Urinary bladder (tissue), 4 donors: Measurements from ENCODE around the gene NCCRP1. TPM values are rescaled to one million over a fixed set of nuclear protein-coding genes. Genes with fewer than 3 reads are reported as not detected.

Source experiments
- DNase-seq: peaks from one replicate; pipeline ENCODE4 v3.0.0-alpha.2; 2015; ENCODE audit errors: extremely low spot score
- H3K27ac ChIP-seq: one replicate; pipeline ENCODE4 v1.5.1; 2013; ENCODE audit warnings: low read depth, mild to moderate bottlenecking, moderate library complexity
- H3K36me3 ChIP-seq: one replicate; pipeline ENCODE4 v1.6.1; 2013; ENCODE audit warnings: mild to moderate bottlenecking, moderate library complexity; ENCODE audit not compliant: insufficient read depth
- H3K4me1 ChIP-seq: one replicate; pipeline ENCODE4 v1.6.1; 2013; ENCODE audit warnings: mild to moderate bottlenecking, moderate library complexity; ENCODE audit not compliant: insufficient read depth
- H3K4me3 ChIP-seq: one replicate; pipeline ENCODE4 v1.5.1; 2013; ENCODE audit warnings: low read depth, low read length
- WGBS: extraction: QIAGEN DNeasy Blood & Tissue Kit; methylation state at CpG from one replicate; pipeline ENCODE4 v1.1.7; 2013; 5-methylcytosine and 5-hydroxymethylcytosine counted together
- polyA plus RNA-seq: library from polyadenylated mRNA; stranded (reverse); fragments of 200-250 nt; gene quantifications from one replicate; pipeline ENCODE4 v1.2.3, GENCODE V29; 2013
- total RNA-seq: library from RNA; depleted of rRNA; stranded (reverse); fragments of >200 nt; gene quantifications from one replicate; pipeline ENCODE4 v1.2.3, GENCODE V29; 2014
- donor health status: healthy with polysubstance abuse.
- donor health status: healthy.

Gene NCCRP1
- total RNA-seq (1.1 TPM), polyA plus RNA-seq (0.38 TPM)

- H3K4me3 ChIP-seq: no peak within 1 kb of the TSS
- H3K4me1 ChIP-seq: no peaks in the 10 kb centered on the region
- no peaks in the 10 kb centered on the region for H3K36me3 ChIP-seq
- no peak within 1 kb of the TSS for H3K27ac ChIP-seq
- DNase-seq: no peak
- 3% methylated on average over 51 of the region's 51 CpGs for WGBS
Measured at GRCh38 chr19:39196860-39197562, at the start of gene NCCRP1. Gene NCCRP1, plus strand, starts transcription at chr19:39196964. Its CDS starts 19 bp downstream, at chr19:39196983.

- H3K4me1 ChIP-seq: peaks cover 3% of the 10 kb centered on the region
- no peak for DNase-seq
- no peak overlapping the region for H3K27ac ChIP-seq
- H3K36me3 ChIP-seq: no peaks in the 10 kb centered on the region
- 95% methylated on average over 3 of the region's 3 CpGs for WGBS
- no peak overlapping the region for H3K4me3 ChIP-seq
Measured at GRCh38 chr19:39147480-39147879, 49.3 kb upstream of the NCCRP1 start.

GRCh38 chr19:39148939-39149529, 47.7 kb upstream of the NCCRP1 start:
- Histone ChIP-seq H3K36me3 (no peaks in the 10 kb centered on the region), H3K4me1 (peaks cover 3% of the 10 kb centered on the region), H3K27ac (no peak overlapping the region), H3K4me3 (no peak overlapping the region)
- WGBS: 97% methylated on average over 10 of the region's 10 CpGs
- no peak for DNase-seq

- DNase-seq: no peak
- H3K4me3 ChIP-seq: no peak overlapping the region
- H3K4me1 ChIP-seq: peaks cover 2% of the 10 kb centered on the region
- H3K27ac ChIP-seq: no peak overlapping the region
- H3K36me3 ChIP-seq: no peaks in the 10 kb centered on the region
- 94% methylated on average over 8 of the region's 8 CpGs for WGBS
Measured at GRCh38 chr19:39150235-39150634, 46.5 kb upstream of the NCCRP1 start.

GRCh38 chr19:39150807-39151600, 45.8 kb upstream of the NCCRP1 start:
- no peak overlapping the region for H3K4me3 ChIP-seq
- H3K4me1 ChIP-seq: peaks cover 2% of the 10 kb centered on the region
- no peak for DNase-seq
- no peak overlapping the region for H3K27ac ChIP-seq
- WGBS: 88% methylated on average over 26 of the region's 26 CpGs
- H3K36me3 ChIP-seq: no peaks in the 10 kb centered on the region

- WGBS: 94% methylated on average over 10 of the region's 10 CpGs
- Histone ChIP-seq H3K4me3 (no peak overlapping the region), H3K27ac (no peak overlapping the region), H3K36me3 (no peaks in the 10 kb centered on the region), H3K4me1 (peaks cover 5% of the 10 kb centered on the region)
- DNase-seq: no peak
Measured at GRCh38 chr19:39152066-39152465, 44.7 kb upstream of the NCCRP1 start.

- Histone ChIP-seq H3K4me1 (peaks cover 5% of the 10 kb centered on the region), H3K36me3 (no peaks in the 10 kb centered on the region), H3K4me3 (no peak overlapping the region), H3K27ac (no peak overlapping the region)
- WGBS: 86% methylated on average over 13 of the region's 13 CpGs
- no peak for DNase-seq
Measured at GRCh38 chr19:39154100-39154628, 42.6 kb upstream of the NCCRP1 start.

- DNase-seq: peak; percentile 69
- no peaks in the 10 kb centered on the region for H3K36me3 ChIP-seq
- no peak overlapping the region for H3K27ac ChIP-seq
- no peak overlapping the region for H3K4me3 ChIP-seq
- WGBS: 66% methylated on average over 11 of the region's 11 CpGs
- H3K4me1 ChIP-seq: peaks cover 5% of the 10 kb centered on the region
Measured at GRCh38 chr19:39154629-39155100, 42.1 kb upstream of the NCCRP1 start.

- no peak overlapping the region for H3K27ac ChIP-seq
- H3K4me1 ChIP-seq: peaks cover 5% of the 10 kb centered on the region
- H3K4me3 ChIP-seq: no peak overlapping the region
- WGBS: 83% methylated on average over 11 of the region's 11 CpGs
- no peak for DNase-seq
- H3K36me3 ChIP-seq: no peaks in the 10 kb centered on the region
Measured at GRCh38 chr19:39155114-39155700, 41.6 kb upstream of the NCCRP1 start.

- DNase-seq: no peak
- H3K4me1 ChIP-seq: peaks cover 5% of the 10 kb centered on the region
- no peak overlapping the region for H3K27ac ChIP-seq
- WGBS: 79% methylated on average over 15 of the region's 15 CpGs
- H3K4me3 ChIP-seq: no peak overlapping the region
- H3K36me3 ChIP-seq: no peaks in the 10 kb centered on the region
Measured at GRCh38 chr19:39155741-39156140, 41.0 kb upstream of the NCCRP1 start.

GRCh38 chr19:39156326-39157230, 40.2 kb upstream of the NCCRP1 start:
- Histone ChIP-seq H3K4me1 (peaks cover 5% of the 10 kb centered on the region), H3K4me3 (no peak overlapping the region), H3K27ac (no peak overlapping the region), H3K36me3 (no peaks in the 10 kb centered on the region)
- WGBS: 31% methylated on average over 24 of the region's 24 CpGs
- no peak for DNase-seq

GRCh38 chr19:39157275-39157996, 39.3 kb upstream of the NCCRP1 start:
- H3K4me3 ChIP-seq: no peak overlapping the region
- peaks cover 5% of the 10 kb centered on the region for H3K4me1 ChIP-seq
- H3K27ac ChIP-seq: no peak overlapping the region
- 49% methylated on average over 23 of the region's 23 CpGs for WGBS
- H3K36me3 ChIP-seq: no peaks in the 10 kb centered on the region
- DNase-seq: no peak
